ENCODE data around the gene SPANXD. TPM values are rescaled to one million over a fixed set of nuclear protein-coding genes. Genes with fewer than 3 reads are reported as not detected.

SPANXD gene
- total RNA-seq, 1 donor from 2014 or later, result not detected

- Histone ChIP-seq H3K36me3 (no peaks in the 10 kb centered on the region), H3K4me3 (no peak overlapping the region), H3K4me1 (no peaks in the 10 kb centered on the region), H3K27ac (replicated peaks) (no peak overlapping the region), H3K9me3 (replicated peaks) (no peaks in the 10 kb centered on the region), H3K27me3 (ENCODE audit: low read depth) (no peaks in the 10 kb centered on the region)
- TF ChIP-seq CTCF (IDR thresholded peaks at IDR 0.05; ENCODE audit: borderline replicate concordance), result no peak
- DNase-seq, result no peak
- intact Hi-C loops (cut with micrococcal nuclease), result no loop called here
Observed at GRCh38 chrX:141714680-141715079, 16.1 kb upstream of the SPANXD start.

DNA sequence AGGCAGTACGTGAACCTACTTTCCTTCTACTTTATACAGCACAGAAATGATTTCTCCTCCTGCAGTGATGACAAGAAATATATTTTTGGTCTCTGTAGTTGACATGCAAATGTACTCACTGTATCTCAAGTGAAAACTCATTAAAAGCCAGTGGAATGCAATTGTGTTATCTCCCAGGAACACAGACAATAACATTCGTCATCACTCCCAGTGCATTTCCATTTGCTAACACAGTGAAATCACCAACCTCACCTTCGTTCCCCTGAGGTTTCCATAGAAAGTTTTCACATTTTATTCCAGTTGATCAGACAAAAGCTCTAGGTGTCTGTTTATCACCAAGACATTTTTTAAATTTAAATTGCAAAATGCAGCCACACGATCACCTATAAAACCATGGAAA lies 2.5 kb upstream of the SPANXD start:
- intact Hi-C loops (cut with micrococcal nuclease), result no loop called here
- TF ChIP-seq CTCF (IDR thresholded peaks at IDR 0.05; ENCODE audit: borderline replicate concordance), result no peak

GRCh38 chrX:141673946-141674345 lies 24.6 kb downstream of the SPANXD start:
- no peaks in the 10 kb centered on the region for H3K27me3 ChIP-seq (ENCODE audit: low read depth)

More for the DNA sequence above, 2.5 kb upstream of the SPANXD start:
- H3K36me3 ChIP-seq, result no peaks in the 10 kb centered on the region
- no peak overlapping the region for H3K4me3 ChIP-seq
- no peaks in the 10 kb centered on the region for H3K9me3 ChIP-seq (replicated peaks)
- H3K27me3 ChIP-seq (ENCODE audit: low read depth), result no peaks in the 10 kb centered on the region
- H3K4me1 ChIP-seq, result no peaks in the 10 kb centered on the region
- H3K27ac ChIP-seq (replicated peaks), result no peak overlapping the region
- no peak for DNase-seq

GRCh38 chrX:141669689-141670088 lies 28.9 kb downstream of the SPANXD start:
- no peak overlapping the region for H3K27ac ChIP-seq (replicated peaks)
- H3K27me3 ChIP-seq (ENCODE audit: low read depth), result no peaks in the 10 kb centered on the region
- H3K36me3 ChIP-seq, result no peaks in the 10 kb centered on the region
- H3K4me3 ChIP-seq, result no peak overlapping the region
- DNase-seq, result no peak
- H3K4me1 ChIP-seq, result no peaks in the 10 kb centered on the region
- no peaks in the 10 kb centered on the region for H3K9me3 ChIP-seq (replicated peaks)
- no peak for TF ChIP-seq CTCF (IDR thresholded peaks at IDR 0.05; ENCODE audit: borderline replicate concordance)
- intact Hi-C loops (cut with micrococcal nuclease), result no loop called here

More at GRCh38 chrX:141673946-141674345, 24.6 kb downstream of the SPANXD start:
- intact Hi-C loops (cut with micrococcal nuclease), result no loop called here
- Histone ChIP-seq H3K9me3 (replicated peaks) (no peaks in the 10 kb centered on the region), H3K36me3 (no peaks in the 10 kb centered on the region), H3K4me1 (no peaks in the 10 kb centered on the region), H3K27ac (replicated peaks) (no peak overlapping the region), H3K4me3 (no peak overlapping the region)
- TF ChIP-seq CTCF (IDR thresholded peaks at IDR 0.05; ENCODE audit: borderline replicate concordance), result no peak
- DNase-seq, result no peak

GRCh38 chrX:141668371-141668770 lies 30.2 kb downstream of the SPANXD start:
- no peak for DNase-seq
- no peak for TF ChIP-seq CTCF (IDR thresholded peaks at IDR 0.05; ENCODE audit: borderline replicate concordance)
- intact Hi-C loops (cut with micrococcal nuclease), result no loop called here
- no peaks in the 10 kb centered on the region for H3K4me1 ChIP-seq
- no peaks in the 10 kb centered on the region for H3K9me3 ChIP-seq (replicated peaks)
- H3K36me3 ChIP-seq, result no peaks in the 10 kb centered on the region
- H3K4me3 ChIP-seq, result no peak overlapping the region
- no peaks in the 10 kb centered on the region for H3K27me3 ChIP-seq (ENCODE audit: low read depth)
- no peak overlapping the region for H3K27ac ChIP-seq (replicated peaks)

DNA sequence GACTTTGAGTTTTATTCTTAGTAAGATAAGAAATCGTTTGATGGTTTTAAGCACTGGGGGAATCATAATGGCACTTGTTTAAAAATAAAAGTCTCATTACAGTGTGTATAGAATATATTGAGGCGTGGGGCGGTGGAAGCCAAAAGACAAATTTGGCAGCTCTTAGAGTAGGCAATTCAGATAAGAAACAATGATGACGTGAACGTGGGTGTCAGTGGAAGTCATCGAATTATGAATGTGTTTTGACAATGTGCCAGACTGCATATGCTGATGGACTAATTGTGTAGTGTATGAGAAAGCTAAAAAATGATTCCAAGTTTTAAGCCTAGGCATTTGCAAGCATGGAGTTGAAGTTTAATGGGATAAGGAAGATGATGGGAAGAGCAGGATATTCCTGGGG lies 35.8 kb downstream of the SPANXD start:
- Histone ChIP-seq H3K4me3 (no peak overlapping the region), H3K27me3 (ENCODE audit: low read depth) (no peaks in the 10 kb centered on the region), H3K27ac (replicated peaks) (no peak overlapping the region), H3K9me3 (replicated peaks) (no peaks in the 10 kb centered on the region), H3K36me3 (no peaks in the 10 kb centered on the region), H3K4me1 (no peaks in the 10 kb centered on the region)
- TF ChIP-seq CTCF (IDR thresholded peaks at IDR 0.05; ENCODE audit: borderline replicate concordance), result no peak
- intact Hi-C loops (cut with micrococcal nuclease), result no loop called here
- no peak for DNase-seq
